Measurements from ENCODE around the gene ACIN1.

Gene ACIN1

GRCh38 chr14:23013054-23013748 lies 81.7 kb downstream of the ACIN1 start:
- TF ChIP-seq SPI1 (IDR thresholded peaks at IDR 0.05; ENCODE audit: borderline replicate concordance, low read depth) (no peak), REST (IDR thresholded peaks at IDR 0.05; ENCODE audit: insufficient replicate concordance, low read depth) (no peak), GABPA (IDR thresholded peaks at IDR 0.05; ENCODE audit: low read depth) (no peak), POLR2AphosphoS5 (IDR thresholded peaks at IDR 0.05; ENCODE audit: low read depth) (no peak), CTCF (IDR thresholded peaks at IDR 0.05; ENCODE audit: insufficient read depth, low read length) (no peak)
- Histone ChIP-seq H3K27me3 (ENCODE audit: insufficient read depth, poor library complexity, severe bottlenecking) (no peaks in the 10 kb centered on the region), H3K4me3 (replicated peaks; ENCODE audit: insufficient read depth, low read length) (no peak overlapping the region), H3K27ac (replicated peaks) (no peak overlapping the region)
- DNase-seq (ENCODE audit: low read depth in 1 of 2, low spot score in 1 of 2), result no peak

- H3K27ac ChIP-seq (replicated peaks), result peak within 1 kb of the TSS; percentile 95
- peak; percentile 47 to 81 for DNase-seq (ENCODE audit: low read depth in 1 of 2, low spot score in 1 of 2)
- peak within 1 kb of the TSS; percentile 42 for H3K4me3 ChIP-seq (replicated peaks; ENCODE audit: insufficient read depth, low read length)
- no peak for TF ChIP-seq CTCF (IDR thresholded peaks at IDR 0.05; ENCODE audit: insufficient read depth, low read length)
- TF ChIP-seq POLR2AphosphoS5 (IDR thresholded peaks at IDR 0.05; ENCODE audit: low read depth), result 0 out of 2 replicates have a peak, but pooled peaks have one; percentile 37
- no peak for TF ChIP-seq GABPA (IDR thresholded peaks at IDR 0.05; ENCODE audit: low read depth)
- TF ChIP-seq REST (IDR thresholded peaks at IDR 0.05; ENCODE audit: insufficient replicate concordance, low read depth), result peak; percentile 39
- TF ChIP-seq SPI1 (IDR thresholded peaks at IDR 0.05; ENCODE audit: borderline replicate concordance, low read depth), result peak; percentile 71
- no peaks in the 10 kb centered on the region for H3K27me3 ChIP-seq (ENCODE audit: insufficient read depth, poor library complexity, severe bottlenecking)
Observed at GRCh38 chr14:23009939-23010726, 84.8 kb downstream of the ACIN1 start, which contains the start of gene C14orf93. Gene C14orf93, minus strand, starts transcription at chr14:23010143. Its CDS starts 11,120 bp downstream, at chr14:22999023.

GRCh38 chr14:23009483-23009938 lies 85.4 kb downstream of the ACIN1 start:
- Histone ChIP-seq H3K27me3 (ENCODE audit: insufficient read depth, poor library complexity, severe bottlenecking) (no peaks in the 10 kb centered on the region), H3K4me3 (replicated peaks; ENCODE audit: insufficient read depth, low read length) (peak overlapping the region; percentile 34), H3K27ac (replicated peaks) (peak overlapping the region; percentile 95)
- TF ChIP-seq GABPA (IDR thresholded peaks at IDR 0.05; ENCODE audit: low read depth) (no peak), CTCF (IDR thresholded peaks at IDR 0.05; ENCODE audit: insufficient read depth, low read length) (no peak), SPI1 (IDR thresholded peaks at IDR 0.05; ENCODE audit: borderline replicate concordance, low read depth) (no peak), POLR2AphosphoS5 (IDR thresholded peaks at IDR 0.05; ENCODE audit: low read depth) (no peak)
- peak in 1 of 2 experiments; percentile 28 for DNase-seq (ENCODE audit: low read depth in 1 of 2, low spot score in 1 of 2)
